GM19463 (cell line): ENCODE measurements around the gene MARCHF10.
"Not testable (repeated sequence)": the region's sequence is repeated elsewhere in the genome, so short reads cannot be mapped to it uniquely, and the experiment has no call there.

Experiments used
- ATAC-seq: cut with Tn5 transposase; IDR thresholded peaks from one replicate; pipeline ENCODE4 v1.9.1; 2021; ENCODE audit warnings: mild to moderate bottlenecking, moderate library complexity; ENCODE audit not compliant: unreplicated experiment

MARCHF10 gene

DNA sequence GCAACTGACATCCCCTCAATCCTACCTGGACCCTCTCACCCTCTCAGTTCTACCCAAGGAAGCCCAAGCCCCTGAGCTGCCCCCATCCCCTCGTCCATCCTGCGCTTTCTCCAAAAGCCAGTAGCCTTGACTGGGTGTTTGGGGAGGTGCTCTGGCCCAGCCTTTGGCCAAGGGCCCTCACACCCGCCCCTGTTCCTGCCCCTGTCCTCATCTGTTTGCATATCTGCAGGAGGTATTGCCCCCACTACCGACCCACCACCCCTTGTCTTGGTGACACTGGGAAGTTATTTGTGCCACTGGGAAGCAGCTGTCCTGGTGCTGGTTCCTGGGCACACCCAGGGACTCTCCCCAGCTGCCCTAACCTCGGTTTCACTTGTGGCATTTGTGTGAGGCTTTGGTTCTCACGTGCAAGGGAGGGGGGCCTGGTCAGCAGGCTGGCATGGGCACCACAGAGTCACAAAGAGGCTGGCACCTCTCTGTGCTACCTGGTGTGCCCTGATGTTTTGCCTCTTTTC lies 105.3 kb downstream of the MARCHF10 start:
- no peak for ATAC-seq

DNA sequence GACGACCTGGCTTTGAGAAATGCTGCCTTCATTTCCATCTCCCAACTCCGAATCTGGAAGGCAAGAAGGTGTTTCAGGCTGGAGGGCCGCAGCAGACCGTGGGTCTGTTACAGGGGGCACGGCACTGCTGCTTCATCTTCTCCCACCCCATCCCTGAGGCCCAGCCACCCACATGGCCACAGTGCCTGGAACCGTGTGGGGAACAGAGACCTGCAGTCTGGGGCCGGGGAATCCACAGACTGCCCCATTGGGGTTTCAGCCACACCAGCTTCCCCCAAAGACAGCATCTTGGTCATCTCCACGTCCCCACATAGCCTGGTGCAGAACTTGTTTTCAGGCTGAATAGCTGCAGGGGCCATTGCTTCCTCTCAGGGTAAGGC lies 106.4 kb downstream of the MARCHF10 start:
- ATAC-seq: no peak

DNA sequence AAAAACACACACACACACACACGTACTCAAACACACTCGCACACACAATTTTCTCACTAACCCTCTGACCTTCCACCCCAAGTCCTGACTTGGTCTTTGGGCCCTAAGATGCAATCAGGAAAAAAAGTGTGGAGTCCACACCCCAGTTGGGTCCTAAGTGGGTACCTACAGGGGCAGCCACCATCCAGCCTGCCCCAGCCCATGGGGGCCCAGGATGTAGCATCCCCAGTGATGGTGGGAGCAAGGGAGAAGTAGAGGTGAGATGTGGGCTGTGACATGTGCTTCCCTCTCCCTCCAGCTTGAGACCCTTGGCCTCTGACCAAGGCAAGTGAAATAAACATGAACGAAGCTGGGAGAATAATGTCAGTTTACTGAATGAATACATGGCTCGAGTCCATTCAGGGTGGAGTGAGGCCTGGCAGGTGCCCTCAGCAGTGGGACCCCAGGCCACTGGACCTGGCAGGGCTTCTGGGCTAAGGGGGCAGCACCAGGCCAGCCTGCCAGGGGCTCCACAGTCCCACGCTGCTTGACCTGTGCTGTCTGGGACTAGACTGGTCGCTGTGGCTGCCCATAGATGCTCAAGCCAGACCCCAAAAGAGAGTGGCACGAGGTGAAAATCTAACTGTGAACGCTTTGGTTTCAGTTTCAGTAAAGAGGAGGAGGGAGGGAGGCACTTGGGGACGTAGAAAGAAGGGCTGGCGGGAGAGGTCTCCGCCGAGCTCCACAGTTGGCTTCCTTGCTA lies 107.0 kb downstream of the MARCHF10 start:
- ATAC-seq: no peak

DNA sequence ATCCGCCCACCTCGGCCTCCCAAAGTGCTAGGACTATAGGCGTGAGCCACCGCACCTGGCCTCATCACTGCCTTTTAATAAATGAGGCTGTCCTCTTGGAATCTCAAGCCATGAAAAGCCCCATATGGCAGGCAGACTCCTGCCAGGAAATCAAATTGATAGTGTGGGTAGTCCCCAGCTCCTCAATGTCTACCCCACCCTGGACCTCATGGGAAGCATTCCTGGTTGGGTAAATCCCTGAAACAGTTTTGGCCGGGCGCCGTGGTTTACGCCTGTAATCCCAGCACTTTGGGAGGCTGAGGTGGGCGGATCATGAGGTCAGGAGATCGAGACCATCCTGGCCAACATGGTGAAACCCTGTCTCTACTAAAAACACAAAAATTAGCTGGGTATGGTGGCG lies 109.7 kb downstream of the MARCHF10 start:
- ATAC-seq: not testable (repeated sequence)

DNA sequence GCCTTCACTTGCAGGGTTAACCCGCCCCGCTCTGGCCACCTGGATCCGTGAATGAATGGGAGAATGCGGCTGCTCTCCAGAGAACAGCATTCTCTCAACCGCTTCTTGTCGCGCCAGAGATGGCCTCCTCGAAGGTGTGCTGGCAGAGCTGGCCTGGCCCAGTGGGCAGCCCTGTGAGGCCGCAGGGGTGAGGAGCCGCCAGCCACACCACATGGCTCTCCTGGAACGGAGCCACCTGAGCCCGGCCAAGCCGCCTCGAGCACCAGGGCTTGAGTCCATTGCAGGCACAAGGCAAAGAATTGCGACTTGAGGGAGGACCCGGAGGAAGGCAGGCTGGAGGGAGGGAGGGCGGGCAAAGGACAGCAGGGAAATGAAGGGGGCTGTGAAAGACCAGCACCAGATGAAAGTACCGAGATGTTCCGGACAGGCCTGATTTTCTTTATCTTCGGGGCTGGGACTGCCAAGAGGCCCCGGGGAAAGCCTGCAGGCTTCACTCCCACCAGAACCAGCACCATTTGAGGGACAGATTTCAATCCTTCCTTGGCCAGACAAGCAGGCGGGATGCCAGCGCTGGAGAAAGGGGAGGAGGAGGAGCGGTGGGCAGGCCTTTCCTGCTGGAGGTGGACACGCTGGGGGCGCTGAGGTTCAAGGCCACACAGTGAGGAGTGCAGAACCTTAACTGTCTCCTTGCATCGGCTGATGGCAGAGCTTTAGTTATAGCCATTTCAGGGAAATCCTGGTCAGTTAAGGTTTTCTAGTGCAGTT lies 111.2 kb downstream of the MARCHF10 start:
- no peak for ATAC-seq

DNA sequence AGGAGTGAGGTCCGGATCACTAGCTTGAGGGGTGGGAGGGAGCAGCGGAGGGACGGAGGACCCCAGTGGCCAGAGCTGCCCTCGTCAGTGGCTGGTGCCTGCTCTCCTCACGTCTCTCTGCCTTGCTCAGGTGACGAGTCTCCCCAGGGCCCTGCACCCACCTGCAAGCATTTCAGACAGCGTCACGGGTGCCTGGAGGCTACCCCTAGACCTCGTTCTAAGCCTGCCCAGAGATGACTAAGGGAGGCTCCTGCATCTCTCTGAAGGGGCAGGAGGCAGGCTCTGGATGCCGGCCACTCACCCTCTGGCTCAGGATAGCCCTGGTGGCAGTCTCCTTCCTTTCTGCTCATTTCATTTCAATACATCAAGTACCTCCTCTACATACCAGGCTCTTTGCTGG lies 111.9 kb downstream of the MARCHF10 start:
- no peak for ATAC-seq

DNA sequence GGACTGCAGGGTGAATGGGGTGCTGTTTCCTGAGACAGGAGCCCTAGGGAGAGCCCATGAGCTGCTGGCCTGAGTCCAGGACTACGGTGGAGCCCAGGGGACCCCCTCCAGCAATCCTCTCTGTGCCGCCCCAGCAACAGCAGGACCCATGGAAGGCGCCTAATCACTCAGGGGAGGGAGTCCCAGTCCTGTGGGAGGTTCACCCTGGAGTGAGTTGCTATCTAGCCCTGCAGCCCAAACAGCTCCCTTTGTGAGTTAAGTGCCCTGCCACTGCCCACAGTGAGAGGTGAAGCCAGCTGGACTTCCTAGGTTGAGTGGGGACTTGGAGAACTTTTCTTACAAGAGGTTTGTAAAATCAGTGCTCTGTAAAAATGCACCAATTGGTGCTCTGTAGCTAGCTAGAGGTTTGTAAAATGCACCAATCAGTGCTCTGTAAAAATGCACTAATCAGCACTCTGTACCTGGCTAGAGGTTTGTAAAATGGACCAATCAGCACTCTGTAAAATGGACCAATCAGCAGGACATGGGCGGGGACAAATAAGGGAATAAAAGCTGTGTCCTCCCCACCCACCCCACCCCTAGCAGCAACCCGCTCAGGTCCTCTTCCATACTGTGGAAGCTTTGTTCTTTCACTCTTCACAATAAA lies 112.9 kb downstream of the MARCHF10 start:
- ATAC-seq: not testable (repeated sequence)

DNA sequence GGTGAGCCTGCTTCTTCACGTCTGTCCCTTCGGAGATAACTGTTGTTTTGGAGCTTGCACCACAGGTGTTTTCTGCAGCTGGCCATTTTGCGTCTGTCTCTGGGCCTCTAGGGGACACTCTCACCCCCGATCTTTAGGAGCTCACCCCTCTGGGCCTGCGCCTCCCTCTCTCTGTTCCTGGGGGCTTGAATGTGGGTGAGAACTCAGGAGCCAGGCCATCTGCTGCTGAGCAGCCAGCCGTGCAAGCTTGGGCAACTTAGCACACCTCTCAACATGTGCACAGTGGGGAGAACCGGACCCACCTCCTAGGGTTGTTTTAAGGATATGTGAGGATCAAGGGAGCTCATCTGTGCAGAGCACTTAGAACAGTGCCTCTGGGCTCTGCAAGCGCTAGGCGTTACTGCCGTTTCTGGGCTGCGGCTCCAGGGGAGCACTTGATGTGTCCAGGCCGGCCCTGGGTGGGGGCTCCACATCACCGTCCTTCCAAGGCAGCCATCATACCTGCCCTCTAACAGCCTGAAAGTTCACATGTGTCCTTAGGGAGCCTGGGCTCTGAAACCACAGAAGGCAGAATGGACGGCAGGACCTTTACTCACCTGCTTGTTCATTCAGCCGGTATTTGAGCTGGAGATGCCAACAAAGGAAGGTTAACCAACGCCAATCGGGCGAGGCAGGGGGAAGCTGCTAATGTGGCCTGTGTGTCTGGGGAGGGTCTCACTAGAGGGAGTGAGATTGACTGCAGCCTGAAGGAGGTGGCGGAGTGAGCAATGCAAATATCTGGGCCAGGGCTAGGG lies 114.3 kb downstream of the MARCHF10 start:
- no peak for ATAC-seq

DNA sequence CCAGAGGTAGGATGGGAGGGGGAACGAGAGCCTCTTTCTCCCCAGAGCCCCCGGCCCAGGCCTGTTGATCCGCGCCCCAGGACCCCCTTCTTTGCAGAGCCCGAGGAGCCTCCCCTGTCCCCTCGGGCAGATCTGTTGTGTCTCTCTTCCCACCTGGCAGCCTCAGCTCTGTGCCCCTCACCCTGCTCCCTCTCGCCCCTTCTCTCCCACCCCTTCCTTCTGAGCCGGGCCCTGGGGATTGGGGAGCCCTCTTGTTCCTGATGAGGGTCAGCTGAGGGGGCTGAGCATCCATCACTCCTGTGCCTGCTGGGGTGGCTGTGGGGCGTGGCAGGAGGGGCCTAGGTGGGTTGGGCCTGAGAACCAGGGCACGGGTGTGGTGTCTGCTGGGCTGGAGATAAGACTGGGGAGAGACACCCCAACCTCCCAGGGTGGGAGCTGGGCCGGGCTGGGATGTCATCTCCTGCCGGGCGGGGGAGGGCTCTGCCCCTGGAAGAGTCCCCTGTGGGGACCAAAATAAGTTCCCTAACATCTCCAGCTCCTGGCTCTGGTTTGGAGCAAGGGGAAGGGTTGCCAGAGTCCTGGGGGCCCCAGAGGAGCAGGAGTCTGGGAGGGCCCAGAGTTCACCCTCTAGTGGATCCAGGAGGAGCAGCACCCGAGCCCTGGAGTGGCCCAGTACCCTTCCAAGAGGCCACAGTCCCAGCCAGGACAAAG lies 115.2 kb downstream of the MARCHF10 start:
- no peak for ATAC-seq

DNA sequence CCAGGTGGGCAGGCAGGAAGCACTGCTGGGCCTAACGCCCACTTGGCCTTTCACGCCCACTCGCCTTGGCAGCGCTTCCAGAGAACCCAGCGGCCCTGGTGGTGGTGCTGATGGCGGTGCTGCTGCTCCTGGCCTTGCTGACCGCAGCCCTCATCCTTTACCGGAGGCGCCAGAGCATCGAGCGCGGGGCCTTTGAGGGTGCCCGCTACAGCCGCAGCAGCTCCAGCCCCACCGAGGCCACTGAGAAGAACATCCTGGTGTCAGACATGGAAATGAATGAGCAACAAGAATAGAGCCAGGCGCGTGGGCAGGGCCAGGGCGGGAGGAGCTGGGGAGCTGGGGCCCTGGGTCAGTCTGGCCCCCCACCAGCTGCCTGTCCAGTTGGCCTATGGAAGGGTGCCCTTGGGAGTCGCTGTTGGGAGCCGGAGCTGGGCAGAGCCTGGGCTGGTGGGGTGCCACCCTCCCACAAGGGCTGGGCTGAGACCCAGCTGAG lies 115.9 kb downstream of the MARCHF10 start:
- no peak for ATAC-seq

DNA sequence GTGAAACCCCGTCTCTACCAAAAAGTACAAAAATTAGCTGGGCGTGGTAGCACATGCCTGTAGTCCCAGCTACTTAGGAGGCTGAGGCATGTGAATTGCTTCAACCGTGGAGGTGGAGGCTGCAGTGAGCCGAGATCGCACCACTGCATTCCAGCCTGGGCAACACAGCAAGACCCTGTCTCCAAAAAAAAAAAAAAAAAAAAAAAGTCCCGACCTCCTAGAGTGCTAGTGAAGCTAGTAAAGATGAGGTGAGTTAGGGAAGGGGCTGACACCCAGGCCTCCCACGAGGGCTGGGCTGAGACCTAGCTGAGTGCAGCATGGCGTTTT lies 116.6 kb downstream of the MARCHF10 start:
- ATAC-seq: not testable (repeated sequence)

DNA sequence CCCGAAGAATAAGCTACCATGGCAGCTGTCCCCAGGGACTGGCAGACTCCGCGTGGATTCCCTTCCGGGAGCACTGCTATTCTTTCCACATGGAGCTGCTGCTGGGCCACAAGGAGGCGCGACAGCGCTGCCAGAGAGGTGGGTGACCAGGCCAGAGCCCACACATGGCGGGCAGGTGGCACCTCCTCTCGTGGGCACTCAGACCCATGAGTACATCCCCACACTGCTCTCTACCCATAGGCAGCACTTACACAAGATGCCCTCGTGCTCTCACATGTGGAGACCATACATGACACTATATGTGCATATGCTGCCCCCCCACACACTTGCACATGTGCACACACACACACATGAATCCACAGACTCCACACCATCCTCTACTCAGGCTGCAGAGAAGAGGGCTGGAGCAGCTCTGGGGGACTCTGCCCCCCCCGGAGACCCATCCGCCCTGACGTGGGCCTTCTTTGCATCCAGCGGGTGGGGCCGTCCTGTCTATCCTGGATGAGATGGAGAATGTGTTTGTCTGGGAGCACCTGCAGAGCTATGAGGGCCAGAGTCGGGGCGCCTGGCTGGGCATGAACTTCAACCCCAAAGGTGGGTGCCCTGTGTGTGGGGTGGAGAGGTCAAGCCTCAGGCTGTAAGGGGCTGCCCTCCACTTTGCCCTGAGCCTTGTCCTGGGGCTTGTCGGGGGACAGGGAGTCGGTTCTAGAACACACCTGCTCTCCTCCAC lies 117.8 kb downstream of the MARCHF10 start:
- ATAC-seq: no peak

DNA sequence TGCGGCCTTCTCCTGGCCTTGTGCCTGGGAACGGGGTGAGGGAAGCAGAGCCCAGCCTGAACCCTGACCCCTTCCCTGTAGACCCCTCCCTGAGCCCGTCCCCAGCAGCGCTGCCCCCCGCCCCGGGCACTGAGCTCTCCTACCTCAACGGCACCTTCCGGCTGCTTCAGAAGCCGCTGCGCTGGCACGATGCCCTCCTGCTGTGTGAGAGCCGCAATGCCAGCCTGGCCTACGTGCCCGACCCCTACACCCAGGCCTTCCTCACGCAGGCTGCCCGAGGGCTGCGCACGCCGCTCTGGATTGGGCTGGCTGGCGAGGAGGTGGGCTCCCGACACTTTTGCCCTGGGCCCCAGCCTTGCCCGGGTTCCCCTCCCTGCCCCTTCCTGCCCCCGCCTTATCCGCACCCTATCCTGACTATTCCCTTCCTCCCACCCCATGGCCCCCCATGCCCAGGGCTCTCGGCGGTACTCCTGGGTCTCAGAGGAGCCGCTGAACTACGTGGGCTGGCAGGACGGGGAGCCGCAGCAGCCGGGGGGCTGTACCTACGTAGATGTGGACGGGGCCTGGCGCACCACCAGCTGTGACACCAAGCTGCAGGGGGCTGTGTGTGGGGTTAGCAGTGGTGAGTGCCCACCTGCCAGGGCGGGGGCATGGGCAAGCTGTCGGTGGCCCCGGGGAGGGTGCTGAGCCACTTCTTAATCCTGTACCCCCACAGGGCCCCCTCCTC lies 118.5 kb downstream of the MARCHF10 start:
- no peak for ATAC-seq

DNA sequence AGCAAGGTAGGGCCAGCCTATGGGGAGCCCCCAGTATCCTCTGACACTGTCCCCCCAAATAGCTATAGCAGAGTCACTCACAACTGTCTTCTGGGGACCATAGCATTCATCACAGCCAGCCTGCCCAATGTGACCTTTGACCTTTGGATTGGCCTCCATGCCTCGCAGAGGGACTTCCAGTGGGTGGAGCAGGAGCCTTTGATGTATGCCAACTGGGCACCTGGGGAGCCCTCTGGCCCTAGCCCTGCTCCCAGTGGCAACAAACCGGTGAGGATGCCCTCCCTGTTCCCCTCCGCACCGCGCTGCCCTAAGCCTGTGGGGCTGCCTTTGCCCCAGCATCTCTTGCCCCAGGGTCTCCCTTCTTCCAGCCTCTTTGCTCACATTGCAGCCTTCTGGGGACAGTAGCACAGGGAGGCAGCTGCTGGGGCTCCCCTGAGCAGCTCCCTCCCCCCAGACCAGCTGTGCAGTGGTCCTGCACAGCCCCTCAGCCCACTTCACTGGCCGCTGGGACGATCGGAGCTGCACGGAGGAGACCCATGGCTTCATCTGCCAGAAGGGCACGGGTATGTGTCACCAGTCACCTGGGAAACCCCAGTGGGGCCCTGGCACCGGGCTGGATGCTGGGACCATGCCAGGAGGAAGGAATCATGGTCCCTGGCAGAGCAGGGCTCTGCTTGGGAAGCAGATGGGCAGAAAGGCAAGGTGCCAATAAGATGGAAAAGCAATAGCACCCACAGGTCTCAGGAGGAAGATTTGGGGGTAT lies 119.5 kb downstream of the MARCHF10 start:
- no peak for ATAC-seq

DNA sequence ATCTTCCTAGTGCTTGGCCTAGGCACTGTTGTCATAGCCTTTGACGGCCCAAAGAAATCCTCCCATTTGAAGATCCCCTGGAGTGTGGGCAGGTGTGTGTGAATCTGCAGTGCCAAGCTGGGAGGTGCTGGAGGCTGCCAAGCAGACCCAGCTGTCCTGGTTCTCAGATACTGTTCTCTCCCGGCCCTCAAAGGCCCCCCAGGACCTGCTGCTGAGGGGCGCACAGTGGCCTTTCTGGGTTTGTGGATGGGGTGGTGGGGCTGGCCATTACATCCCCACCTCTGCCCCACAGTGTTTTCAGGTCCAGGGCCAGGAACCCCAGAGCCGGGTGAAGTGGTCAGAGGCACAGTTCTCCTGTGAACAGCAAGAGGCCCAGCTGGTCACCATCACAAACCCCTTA lies 120.1 kb downstream of the MARCHF10 start:
- ATAC-seq: no peak

DNA sequence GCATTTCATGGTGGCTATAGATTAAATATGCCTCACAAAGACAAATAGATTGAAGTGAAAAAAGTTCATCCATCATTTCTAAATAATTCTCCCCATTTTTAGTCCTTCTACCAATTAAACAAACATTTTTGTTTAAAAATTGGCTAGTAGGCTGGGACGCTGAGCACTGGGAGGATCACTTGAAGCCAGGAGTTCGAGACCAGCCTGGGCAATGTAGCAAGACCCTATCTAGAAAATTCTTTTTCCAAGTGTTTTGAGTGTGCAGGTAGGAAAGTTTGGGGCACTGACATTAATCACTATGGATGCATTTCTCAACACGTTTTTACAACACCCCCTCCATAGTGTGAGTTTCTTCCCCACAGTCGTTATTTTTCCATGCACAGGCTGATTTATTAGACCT lies 123.9 kb downstream of the MARCHF10 start:
- ATAC-seq: no peak

DNA sequence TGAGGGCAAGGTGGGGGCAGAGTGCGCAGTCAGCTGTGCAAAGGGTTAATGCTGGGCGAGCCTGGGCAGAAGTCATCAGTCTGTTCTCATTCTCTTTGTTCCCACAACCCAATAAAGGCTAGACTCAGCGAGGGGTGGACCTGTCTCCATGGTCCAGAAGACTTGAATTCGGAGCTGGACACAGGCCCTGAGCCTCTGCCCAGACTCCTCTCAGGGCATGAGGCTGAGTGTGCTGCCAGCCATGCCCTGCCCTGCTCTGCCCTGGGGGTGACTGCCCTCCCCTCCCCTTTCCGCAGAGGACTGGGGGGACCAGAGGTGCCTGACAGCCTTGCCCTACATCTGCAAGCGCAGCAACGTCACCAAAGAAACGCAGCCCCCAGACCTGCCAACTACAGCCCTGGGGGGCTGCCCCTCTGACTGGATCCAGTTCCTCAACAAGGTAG lies 126.2 kb downstream of the MARCHF10 start:
- no peak for ATAC-seq
